Thyroid gland (tissue), 4 donors: ENCODE measurements around the gene FAM78A. TPM values are rescaled to one million over a fixed set of nuclear protein-coding genes. Genes with fewer than 3 reads are reported as not detected.

Experiments used
- DNase-seq, 2 donors: peaks; one replicate each; pipeline ENCODE4 v3.0.0-alpha.2; 2019
- H3K27ac ChIP-seq, 3 donors: fragments of 200-600 bp; sonication (generic); 1 replicate in 2 of 3; 2 replicates in 1 of 3; pipeline ENCODE4 v1.5.1; 2016 to 2019; ENCODE audit warnings: mild to moderate bottlenecking in 1 of 3, moderate library complexity in 1 of 3
- H3K27me3 ChIP-seq: fragments of 200-600 bp; sonication (generic); one replicate; pipeline ENCODE4 v1.5.1; 2019
- H3K36me3 ChIP-seq, 2 donors: fragments of 200-600 bp; sonication (generic); one replicate each; pipeline ENCODE4 v1.5.1; 2016 to 2019
- H3K4me1 ChIP-seq, 2 donors: fragments of 200-600 bp; sonication (generic); one replicate each; pipeline ENCODE4 v1.5.1; 2017 to 2019
- H3K4me3 ChIP-seq, 3 donors: fragments of 200-600 bp; sonication (generic); replicated peaks in 1 of 3; 1 replicate in 2 of 3; 2 replicates in 1 of 3; pipeline ENCODE4 v1.5.1; 2016; ENCODE audit warnings: mild to moderate bottlenecking in 1 of 3
- H3K9me3 ChIP-seq: fragments of 200-600 bp; sonication (generic); one replicate; pipeline ENCODE4 v1.5.1; 2017
- POLR2A ChIP-seq, 2 donors: fragments of 450-650 bp; IDR thresholded peaks; one replicate each; pipeline ENCODE4 v1.6.1; 2017; ENCODE audit warnings: antibody characterized with exemption in 2 of 2, mild to moderate bottlenecking in 2 of 2, moderate library complexity in 1 of 2
- WGBS, 2 donors: methylation state at CpG; one replicate each; pipeline ENCODE4 v1.1.5; 2017; 5-methylcytosine and 5-hydroxymethylcytosine counted together
- intact Hi-C: fragments of 100-400 bp; cut with DNase I; formaldehyde crosslinking; loops from one replicate; pipeline ENCODE4 v1.15.1; 2023
- total RNA-seq, 4 donors: library from RNA; depleted of rRNA; stranded (reverse); fragments of >200 nt; gene quantifications; one replicate each; pipeline ENCODE4 v1.2.3, GENCODE V29; 2016
- TF ChIP-seq, protein P1 (sequence below), 6 experiments: fragments of 200-600 bp in 3 of 6; fragments of 450-650 bp in 3 of 6; sonication (generic) in 3 of 6; IDR thresholded peaks; one replicate each; pipeline ENCODE4 v1.5.1; 2016 to 2019; ENCODE audit warnings: antibody characterized with exemption in 6 of 6, mild to moderate bottlenecking in 2 of 6, inconsistent platforms in 1 of 6, moderate library complexity in 1 of 6

The FAM78A gene
- total RNA-seq, 4 donors from 2014 or later: 1.1 to 3.4 (median 1.6) TPM

DNA sequence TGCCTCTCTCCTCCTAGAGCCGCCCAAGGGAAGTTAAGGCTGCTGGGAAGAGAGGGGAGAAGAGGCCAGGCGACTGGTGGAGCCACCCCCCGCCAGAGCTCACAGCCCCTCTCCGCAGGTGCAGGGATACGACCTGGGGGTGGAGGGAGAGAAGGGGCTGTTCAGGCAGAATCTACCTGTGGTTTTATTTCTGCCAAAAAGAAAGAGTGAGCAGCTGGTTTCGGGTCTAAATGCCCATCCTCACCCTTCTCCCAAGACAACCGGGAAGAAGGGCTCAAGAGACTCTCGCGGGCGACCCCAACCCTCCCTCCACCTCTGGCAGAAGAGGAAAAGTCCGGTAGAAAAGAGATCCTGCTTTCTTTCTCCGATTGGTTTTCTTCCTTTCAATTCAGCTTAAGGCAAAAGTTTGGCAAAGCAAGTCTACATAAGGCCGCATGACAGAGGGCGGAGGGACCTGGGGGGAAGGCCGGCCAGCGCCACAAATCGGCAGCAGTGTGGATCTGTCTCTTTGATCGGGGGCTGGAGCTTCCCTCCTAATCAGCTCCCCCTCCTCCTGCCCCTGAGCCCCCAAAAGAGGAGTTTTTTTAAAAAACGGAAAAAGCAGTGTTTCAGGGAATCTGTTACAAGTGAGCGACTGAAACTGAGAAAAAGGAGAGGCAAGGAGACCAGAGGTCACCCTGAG lies 16.3 kb downstream of the FAM78A start:
- H3K27ac ChIP-seq: no peak overlapping the region
- WGBS, 2 donors: 90 to 92% methylated on average over 20 of the region's 20 CpGs

DNA sequence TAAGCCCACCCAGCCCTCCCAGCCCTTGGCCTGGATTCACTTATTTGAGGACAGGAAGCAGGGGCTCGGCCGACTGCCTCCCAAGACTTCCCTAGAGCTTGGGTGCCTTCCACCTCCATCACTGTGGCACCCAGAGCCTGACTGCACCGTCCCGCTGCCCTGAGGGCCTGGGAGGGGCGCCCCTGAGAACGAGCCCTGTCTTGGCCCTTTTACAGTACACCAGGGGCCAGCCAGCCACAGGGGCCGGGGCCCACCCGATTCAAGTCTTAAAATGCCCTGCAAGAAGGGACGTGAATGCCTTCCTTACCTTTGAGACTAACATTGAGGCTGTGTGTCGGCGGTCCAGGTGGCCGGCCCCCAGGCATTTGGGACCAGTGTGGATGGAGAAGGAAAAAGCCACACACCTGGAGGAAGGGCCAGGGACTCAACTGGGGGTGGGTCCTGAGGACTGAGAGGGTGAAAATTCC lies 16.8 kb downstream of the FAM78A start:
- intact Hi-C loops: no loop called here
- WGBS, 2 donors: 95 to 100% methylated on average over 4 to 12 of the region's 12 CpGs

More for the DNA sequence above, 16.3 kb downstream of the FAM78A start:
- Histone ChIP-seq H3K4me1 (no peaks in the 10 kb centered on the region), H3K4me3 (no peak overlapping the region), H3K36me3 (no peaks in the 10 kb centered on the region), H3K27me3 (no peaks in the 10 kb centered on the region), H3K9me3 (no peaks in the 10 kb centered on the region)
- DNase-seq: no peak
- TF ChIP-seq, protein P1, sequence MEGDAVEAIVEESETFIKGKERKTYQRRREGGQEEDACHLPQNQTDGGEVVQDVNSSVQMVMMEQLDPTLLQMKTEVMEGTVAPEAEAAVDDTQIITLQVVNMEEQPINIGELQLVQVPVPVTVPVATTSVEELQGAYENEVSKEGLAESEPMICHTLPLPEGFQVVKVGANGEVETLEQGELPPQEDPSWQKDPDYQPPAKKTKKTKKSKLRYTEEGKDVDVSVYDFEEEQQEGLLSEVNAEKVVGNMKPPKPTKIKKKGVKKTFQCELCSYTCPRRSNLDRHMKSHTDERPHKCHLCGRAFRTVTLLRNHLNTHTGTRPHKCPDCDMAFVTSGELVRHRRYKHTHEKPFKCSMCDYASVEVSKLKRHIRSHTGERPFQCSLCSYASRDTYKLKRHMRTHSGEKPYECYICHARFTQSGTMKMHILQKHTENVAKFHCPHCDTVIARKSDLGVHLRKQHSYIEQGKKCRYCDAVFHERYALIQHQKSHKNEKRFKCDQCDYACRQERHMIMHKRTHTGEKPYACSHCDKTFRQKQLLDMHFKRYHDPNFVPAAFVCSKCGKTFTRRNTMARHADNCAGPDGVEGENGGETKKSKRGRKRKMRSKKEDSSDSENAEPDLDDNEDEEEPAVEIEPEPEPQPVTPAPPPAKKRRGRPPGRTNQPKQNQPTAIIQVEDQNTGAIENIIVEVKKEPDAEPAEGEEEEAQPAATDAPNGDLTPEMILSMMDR (IDR thresholded peaks at IDR 0.05): no peak
- TF ChIP-seq POLR2A (IDR thresholded peaks at IDR 0.05): no peak
- intact Hi-C loops: no loop called here

DNA sequence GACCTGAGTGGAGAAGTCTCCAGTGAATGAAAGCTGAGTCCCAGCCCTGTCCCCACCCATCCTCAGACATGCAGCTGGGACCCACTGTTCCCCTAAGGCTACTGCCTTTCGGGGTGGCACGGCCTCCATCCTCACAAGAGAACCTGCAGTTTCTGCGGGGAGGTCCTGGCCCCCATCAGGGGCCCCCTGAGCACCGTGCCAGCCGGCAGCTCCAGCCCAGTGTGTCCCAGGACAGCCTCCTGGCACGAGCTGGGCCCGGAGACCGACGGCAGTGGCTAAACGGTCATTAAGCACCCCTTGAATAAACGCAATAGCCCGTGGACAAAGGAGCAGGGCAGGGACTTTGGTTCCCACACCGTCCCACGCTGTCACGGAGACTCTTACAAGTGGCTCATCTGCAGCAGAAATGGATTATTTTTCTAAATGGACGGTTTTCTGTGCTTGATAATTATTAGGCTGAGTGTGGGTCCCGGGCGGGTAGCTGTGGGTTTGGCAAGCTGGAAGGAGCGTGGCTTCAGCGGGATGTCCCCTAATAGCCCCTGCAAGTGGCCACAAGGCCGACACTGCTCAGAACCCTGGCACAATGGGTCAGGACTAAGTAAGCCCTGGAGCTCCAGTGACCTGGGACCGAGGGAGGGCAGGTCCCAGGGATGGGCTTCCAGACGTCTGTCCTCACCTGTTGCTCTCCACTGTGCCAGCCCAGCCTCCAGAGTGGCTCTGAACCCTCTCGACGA lies 17.4 kb downstream of the FAM78A start:
- 58 to 61% methylated on average over 11 to 19 of the region's 25 CpGs for WGBS, 2 donors
- Histone ChIP-seq H3K27ac (no peak overlapping the region), H3K4me3 (no peak overlapping the region)

More for the DNA sequence above, 16.8 kb downstream of the FAM78A start:
- no peaks in the 10 kb centered on the region for H3K4me1 ChIP-seq
- no peak overlapping the region for H3K4me3 ChIP-seq
- H3K27me3 ChIP-seq: no peaks in the 10 kb centered on the region
- DNase-seq: no peak
- H3K27ac ChIP-seq: no peak overlapping the region
- TF ChIP-seq, protein P1 (IDR thresholded peaks at IDR 0.05): no peak
- no peak for TF ChIP-seq POLR2A (IDR thresholded peaks at IDR 0.05)
- H3K9me3 ChIP-seq: no peaks in the 10 kb centered on the region
- H3K36me3 ChIP-seq: no peaks in the 10 kb centered on the region

DNA sequence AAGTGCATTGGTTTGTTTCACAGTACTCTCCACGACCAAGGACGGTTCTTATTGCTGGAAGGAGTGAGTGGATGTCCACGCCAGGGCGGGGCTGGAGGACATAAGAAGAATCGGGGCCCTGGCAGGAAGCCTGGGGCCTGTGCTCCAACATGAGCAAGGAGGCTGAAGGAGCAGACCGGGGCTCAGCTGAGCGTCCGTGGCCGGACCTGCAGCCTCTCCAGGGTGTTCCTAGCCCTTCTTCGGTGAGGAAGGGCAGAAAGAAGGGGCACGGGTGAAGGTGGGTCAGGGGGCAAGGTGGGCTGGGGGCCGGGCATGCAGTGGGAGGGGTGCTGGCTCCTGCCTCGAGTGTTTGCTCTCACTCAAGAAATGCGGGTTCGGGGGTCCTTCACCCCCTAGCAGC lies 18.1 kb downstream of the FAM78A start:
- no peak for DNase-seq
- no peaks in the 10 kb centered on the region for H3K36me3 ChIP-seq
- no peak overlapping the region for H3K27ac ChIP-seq
- no peaks in the 10 kb centered on the region for H3K27me3 ChIP-seq
- no peaks in the 10 kb centered on the region for H3K9me3 ChIP-seq
- H3K4me3 ChIP-seq: no peak overlapping the region
- 44 to 51% methylated on average over 15 of the region's 15 CpGs for WGBS, 2 donors
- no peaks in the 10 kb centered on the region for H3K4me1 ChIP-seq
- intact Hi-C loops: no loop called here
- no peak for TF ChIP-seq POLR2A (IDR thresholded peaks at IDR 0.05)
- TF ChIP-seq, protein P1 (IDR thresholded peaks at IDR 0.05): no peak

More for the DNA sequence above, 17.4 kb downstream of the FAM78A start:
- no peak for TF ChIP-seq POLR2A (IDR thresholded peaks at IDR 0.05)
- TF ChIP-seq, protein P1 (IDR thresholded peaks at IDR 0.05): no peak
- Histone ChIP-seq H3K27me3 (no peaks in the 10 kb centered on the region), H3K9me3 (no peaks in the 10 kb centered on the region), H3K4me1 (no peaks in the 10 kb centered on the region), H3K36me3 (no peaks in the 10 kb centered on the region)
- intact Hi-C loops: no loop called here
- no peak for DNase-seq
